ENCODE data around the gene COLEC12.
"Not testable (repeated sequence)": the region's sequence is repeated elsewhere in the genome, so short reads cannot be mapped to it uniquely, and the experiment has no call there.

Gene COLEC12

DNA sequence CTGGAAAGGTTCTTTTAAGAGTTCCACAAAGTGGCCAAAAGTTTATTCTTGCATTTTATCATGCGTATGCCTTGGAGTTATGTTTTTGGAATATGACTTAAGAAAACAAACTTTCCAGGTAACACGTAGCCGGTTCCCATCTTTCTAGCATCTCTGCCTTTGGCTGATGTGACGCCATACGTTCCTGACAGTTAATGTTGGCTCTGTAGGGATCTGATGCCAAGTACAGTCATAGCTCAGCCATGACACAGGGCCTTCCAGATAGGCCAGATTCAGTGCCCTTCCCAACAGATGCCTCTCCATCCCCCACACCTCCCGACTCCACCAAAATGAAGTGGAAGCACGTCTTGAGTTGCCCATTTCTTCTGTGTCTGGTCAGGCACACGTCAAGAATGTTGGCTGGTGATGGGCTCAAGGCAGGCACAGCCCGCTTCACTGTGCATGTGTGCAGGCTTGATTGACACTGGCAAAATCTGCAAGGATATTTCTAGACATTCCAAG is 181.7 kb downstream of the COLEC12 start:
- DNase-seq (ENCODE audit: low read depth): no peak

DNA sequence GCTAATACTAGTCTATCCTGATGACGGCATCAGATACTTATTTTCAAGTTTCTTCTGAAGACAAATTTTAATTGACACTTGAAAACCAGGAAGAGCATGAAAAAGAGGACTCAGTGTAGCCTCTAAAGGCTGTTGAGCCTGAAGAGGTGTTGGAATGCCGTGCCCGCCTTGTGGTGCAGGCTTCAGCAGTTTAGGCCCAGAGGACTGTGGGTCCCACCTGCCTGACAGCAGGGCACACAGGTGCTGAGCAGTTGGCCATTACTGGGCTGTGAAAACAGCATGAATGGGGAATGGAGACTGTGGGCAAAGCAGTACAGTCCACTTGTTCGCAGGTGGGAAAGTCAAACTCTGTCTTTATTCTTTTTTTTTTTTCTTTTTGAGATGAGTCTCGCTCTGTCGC is 182.9 kb downstream of the COLEC12 start:
- no peak for DNase-seq (ENCODE audit: low read depth)
- H3K4me3 ChIP-seq (replicated peaks; ENCODE audit: low read depth, low read length): no peak overlapping the region
- TF ChIP-seq, protein P1, sequence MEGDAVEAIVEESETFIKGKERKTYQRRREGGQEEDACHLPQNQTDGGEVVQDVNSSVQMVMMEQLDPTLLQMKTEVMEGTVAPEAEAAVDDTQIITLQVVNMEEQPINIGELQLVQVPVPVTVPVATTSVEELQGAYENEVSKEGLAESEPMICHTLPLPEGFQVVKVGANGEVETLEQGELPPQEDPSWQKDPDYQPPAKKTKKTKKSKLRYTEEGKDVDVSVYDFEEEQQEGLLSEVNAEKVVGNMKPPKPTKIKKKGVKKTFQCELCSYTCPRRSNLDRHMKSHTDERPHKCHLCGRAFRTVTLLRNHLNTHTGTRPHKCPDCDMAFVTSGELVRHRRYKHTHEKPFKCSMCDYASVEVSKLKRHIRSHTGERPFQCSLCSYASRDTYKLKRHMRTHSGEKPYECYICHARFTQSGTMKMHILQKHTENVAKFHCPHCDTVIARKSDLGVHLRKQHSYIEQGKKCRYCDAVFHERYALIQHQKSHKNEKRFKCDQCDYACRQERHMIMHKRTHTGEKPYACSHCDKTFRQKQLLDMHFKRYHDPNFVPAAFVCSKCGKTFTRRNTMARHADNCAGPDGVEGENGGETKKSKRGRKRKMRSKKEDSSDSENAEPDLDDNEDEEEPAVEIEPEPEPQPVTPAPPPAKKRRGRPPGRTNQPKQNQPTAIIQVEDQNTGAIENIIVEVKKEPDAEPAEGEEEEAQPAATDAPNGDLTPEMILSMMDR (IDR thresholded peaks at IDR 0.05; ENCODE audit: low read length, missing control alignments): no peak

More for the DNA sequence above, 181.7 kb downstream of the COLEC12 start:
- TF ChIP-seq, protein P1 (IDR thresholded peaks at IDR 0.05; ENCODE audit: low read length, missing control alignments): no peak
- H3K4me3 ChIP-seq (replicated peaks; ENCODE audit: low read depth, low read length): no peak overlapping the region

DNA sequence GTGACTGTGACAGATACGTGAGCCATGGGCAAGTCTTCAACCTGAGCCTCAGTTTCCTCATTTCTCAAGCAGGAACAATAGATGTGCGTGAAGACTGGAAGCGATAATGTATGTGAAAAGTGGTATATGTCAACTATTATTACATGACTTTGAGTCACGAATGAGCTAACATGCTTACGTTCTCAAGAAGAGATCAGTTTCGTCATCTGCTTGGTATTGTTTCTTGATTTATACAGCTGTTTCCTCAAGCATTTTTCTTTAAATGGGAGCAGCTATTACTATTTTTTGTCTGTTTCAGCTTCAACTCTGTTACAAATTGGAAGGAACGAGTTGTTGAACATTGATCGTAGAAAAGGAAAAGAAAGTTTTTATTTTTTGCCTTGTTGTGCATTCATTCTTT is 184.1 kb downstream of the COLEC12 start:
- peak; percentile 24 for DNase-seq (ENCODE audit: low read depth)
- TF ChIP-seq, protein P1 (IDR thresholded peaks at IDR 0.05; ENCODE audit: low read length, missing control alignments): no peak
- H3K4me3 ChIP-seq (replicated peaks; ENCODE audit: low read depth, low read length): no peak overlapping the region

DNA sequence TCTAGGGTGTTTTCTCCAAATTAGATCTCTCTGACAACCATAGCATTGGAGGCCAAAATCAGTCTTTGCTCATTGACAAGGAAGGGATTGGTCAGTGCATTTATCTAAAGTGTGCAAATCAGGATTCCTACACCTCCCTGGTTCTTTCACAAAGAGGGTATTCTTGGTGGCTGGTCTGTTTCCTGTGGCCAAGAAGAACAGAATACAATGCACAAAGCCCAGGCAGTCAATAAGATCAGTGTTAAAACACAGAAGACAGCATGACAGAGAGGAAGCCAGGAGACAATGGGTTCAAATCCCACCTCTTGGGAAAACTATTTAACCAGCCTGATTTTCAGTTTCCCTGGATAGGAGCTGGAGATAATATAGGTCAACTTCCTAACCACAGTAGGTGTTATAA is 186.6 kb downstream of the COLEC12 start:
- no peak for DNase-seq (ENCODE audit: low read depth)
- TF ChIP-seq, protein P1 (IDR thresholded peaks at IDR 0.05; ENCODE audit: low read length, missing control alignments): no peak

DNA sequence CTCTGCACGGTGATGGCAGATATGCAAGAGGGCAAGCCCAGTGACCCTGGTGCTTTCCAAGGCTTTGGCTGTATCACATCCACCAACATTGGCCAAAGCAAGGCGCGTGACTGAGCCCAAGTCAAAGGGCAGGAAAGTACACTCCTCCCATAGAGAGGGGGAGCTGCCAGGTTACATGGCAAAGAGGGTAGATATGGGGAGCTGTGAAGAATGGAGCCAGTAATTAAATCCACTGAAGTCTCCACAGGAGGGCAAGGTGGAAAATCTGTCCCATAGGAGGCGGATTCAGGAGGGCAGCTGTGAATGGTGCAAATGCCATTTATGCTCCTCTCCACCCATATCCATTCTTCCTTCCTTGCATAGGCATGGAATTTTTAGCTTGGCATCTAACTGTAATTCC is 188.1 kb downstream of the COLEC12 start:
- no peak for DNase-seq (ENCODE audit: low read depth)
- TF ChIP-seq, protein P1 (IDR thresholded peaks at IDR 0.05; ENCODE audit: low read length, missing control alignments): no peak
- no peak overlapping the region for H3K4me3 ChIP-seq (replicated peaks; ENCODE audit: low read depth, low read length)

More for the DNA sequence above, 186.6 kb downstream of the COLEC12 start:
- no peak overlapping the region for H3K4me3 ChIP-seq (replicated peaks; ENCODE audit: low read depth, low read length)

DNA sequence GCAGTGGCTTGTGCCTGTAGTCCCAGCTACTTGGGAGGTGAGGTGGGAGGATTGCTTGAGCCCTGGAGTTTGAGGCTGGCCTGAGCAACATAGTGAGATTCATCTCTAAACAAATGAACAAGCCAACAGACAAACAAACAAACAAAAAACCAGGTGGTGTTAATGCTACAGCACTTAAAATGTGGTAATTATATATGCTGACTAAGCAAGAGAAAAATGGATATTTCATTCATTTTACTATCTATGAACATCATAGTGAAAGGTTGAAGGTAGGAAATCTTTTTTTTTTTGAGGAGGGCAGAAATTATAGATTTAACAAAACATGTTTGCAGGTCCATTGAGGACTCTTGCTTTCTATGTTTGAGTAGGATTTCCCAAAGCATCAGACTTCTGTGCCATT is 190.5 kb downstream of the COLEC12 start:
- no peak for DNase-seq (ENCODE audit: low read depth)
- TF ChIP-seq, protein P1 (IDR thresholded peaks at IDR 0.05; ENCODE audit: low read length, missing control alignments): no peak
- H3K4me3 ChIP-seq (replicated peaks; ENCODE audit: low read depth, low read length): no peak overlapping the region

DNA sequence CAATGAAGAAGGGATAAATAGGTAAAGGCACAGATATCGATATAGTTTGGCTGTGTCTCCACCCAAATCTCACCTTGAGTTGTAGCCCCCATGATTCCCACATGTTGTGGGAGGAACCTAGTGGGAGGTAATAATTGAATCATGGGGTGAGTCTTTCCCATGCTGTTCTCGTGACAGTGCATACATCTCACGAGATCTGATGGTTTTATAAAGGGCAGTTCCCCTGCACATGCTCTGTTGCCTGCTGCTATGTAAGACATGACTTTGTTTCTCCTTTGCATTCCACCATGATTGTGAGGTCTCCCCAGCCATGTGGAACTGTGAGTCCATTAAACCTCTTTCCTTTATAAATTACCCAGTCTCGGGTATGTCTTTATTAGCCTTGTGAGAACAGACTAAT is 192.4 kb downstream of the COLEC12 start:
- DNase-seq (ENCODE audit: low read depth); H3K4me3 ChIP-seq (replicated peaks; ENCODE audit: low read depth, low read length): not testable (repeated sequence)
